ENCODE data around the gene UQCC3. TPM values are rescaled to one million over a fixed set of nuclear protein-coding genes. Genes with fewer than 3 reads are reported as not detected.
A peak's percentile ranks its signal among the peaks of the same experiment; 100 is the strongest.

UQCC3 gene
- total and polyA plus RNA-seq, 2 of the 13 experiments (the other 11 are each of a cell fraction or from before 2014, with no cell fraction given), result 7.7 to 16.0 TPM

- TF ChIP-seq ZNF607 (CRISPR knock-in tag; IDR thresholded peaks at IDR 0.05; ENCODE audit: borderline replicate concordance) (peak; percentile 83; the same call in 1 of the 2 replicates), E2F2 (CRISPR knock-in tag; IDR thresholded peaks at IDR 0.05; ENCODE audit: borderline replicate concordance) (no peak), MNT (IDR thresholded peaks at IDR 0.05) (no peak), THAP7 (CRISPR knock-in tag; IDR thresholded peaks at IDR 0.05) (peak; percentile 65; the same call in 1 of the 2 replicates), ZFYVE20 (CRISPR knock-in tag; IDR thresholded peaks at IDR 0.05; ENCODE audit: borderline replicate concordance, low read depth) (no peak), AHDC1 (CRISPR knock-in tag; IDR thresholded peaks at IDR 0.05; ENCODE audit: borderline replicate concordance) (no peak), ZNF790 (CRISPR knock-in tag; IDR thresholded peaks at IDR 0.05; ENCODE audit: borderline replicate concordance) (0 out of 2 replicates have a peak, but pooled peaks have one; percentile 10), ZNF510 (CRISPR knock-in tag; IDR thresholded peaks at IDR 0.05; ENCODE audit: low read depth) (peak; percentile 97; the same call in 1 of the 2 replicates), SUZ12 (IDR thresholded peaks at IDR 0.05; ENCODE audit: low read depth, low read length) (no peak), LCORL (IDR thresholded peaks at IDR 0.05) (no peak), LCORL (CRISPR knock-in tag; IDR thresholded peaks at IDR 0.05) (no peak), MED13 (CRISPR knock-in tag; IDR thresholded peaks at IDR 0.05) (peak; percentile 69), BCL6 (CRISPR knock-in tag; IDR thresholded peaks at IDR 0.05) (0 out of 2 replicates have a peak, but pooled peaks have one; percentile 10), ZNF570 (CRISPR knock-in tag; IDR thresholded peaks at IDR 0.05; ENCODE audit: borderline replicate concordance) (no peak), PHB2 (IDR thresholded peaks at IDR 0.05; ENCODE audit: partially characterized antibody) (no peak), DRAP1 (CRISPR knock-in tag; IDR thresholded peaks at IDR 0.05) (peak; percentile 97), NR2F2 (IDR thresholded peaks at IDR 0.05; ENCODE audit: borderline replicate concordance, low read depth) (0 out of 2 replicates have a peak, but pooled peaks have one; percentile 62), MEF2D (CRISPR knock-in tag; IDR thresholded peaks at IDR 0.05) (no peak)
Measured at GRCh38 chr11:62665075-62665598, 6.3 kb upstream of the UQCC3 start, which contains the start of the genes C11orf98 and CSKMT (continued).
